GM12878 (cell line): ENCODE measurements around the gene SAMSN1. TPM values are rescaled to one million over a fixed set of nuclear protein-coding genes. Genes with fewer than 3 reads are reported as not detected.

ENCODE experiments used
- ATAC-seq: fragments of 200-7000 bp; cut with Tn5 transposase; 3 replicates; pipeline ENCODE4 v1.9.1; 2020; ENCODE audit warnings: mild to moderate bottlenecking, moderate library complexity
- BruUV-seq: library from RNA; stranded (reverse); fragments of 400-500 nt; replicated peaks from 2 replicates; lab custom pipeline; 2021; lab: Mats Ljungman, UMichigan
- CTCF ChIA-PET: fragments of 300-600 bp; sonication (Branson Sonifier 250); formaldehyde crosslinking; extraction: SDS; loops from one replicate; lab custom pipeline; 2021; ENCODE audit warnings: inconsistent platforms; lab: Yijun Ruan, JAX
- POLR2A ChIA-PET: fragments of 350-600 bp; formaldehyde crosslinking; extraction: SDS; loops from one replicate; lab custom pipeline; 2021; ENCODE audit warnings: inconsistent platforms; lab: Charles Lee
- RAD21 ChIA-PET: fragments of 300-600 bp; sonication (Branson Sonifier 250); formaldehyde crosslinking; loops from one replicate; lab custom pipeline; 2023; ENCODE audit warnings: antibody characterized with exemption; ENCODE audit not compliant: unreplicated experiment; lab: Charles Lee
- SMC1A ChIA-PET: fragments of 300-600 bp; sonication (Branson Sonifier 250); formaldehyde crosslinking; loops from one replicate; lab custom pipeline; 2023; ENCODE audit not compliant: unreplicated experiment, uncharacterized antibody; lab: Charles Lee
- DNase-seq: peaks from one replicate; pipeline ENCODE4 v3.0.0-alpha.2; 2011; ENCODE audit warnings: low read depth, low spot score
- FAIRE-seq: peaks from 3 replicates; lab custom pipeline; 2011; peaks lifted over from hg19 to GRCh38; lab: Jason Lieb, UNC
- H2AFZ ChIP-seq: 2 replicates; pipeline ENCODE4 v1.6.0; 2011; ENCODE audit warnings: low read depth, low read length, control low read depth; ENCODE audit not compliant: control insufficient read depth
- H3K27ac ChIP-seq: 2 replicates; pipeline ENCODE4 v1.5.1; 2011; ENCODE audit warnings: control low read depth; ENCODE audit not compliant: control insufficient read depth, insufficient read depth
- H3K27me3 ChIP-seq, 2 experiments: replicated peaks in 1 of 2; 2 replicates each; pipeline versions ENCODE4 v1.6.0 to v1.6.1; 2011; ENCODE audit warnings: low read length in 1 of 2; ENCODE audit not compliant: control insufficient read depth in 2 of 2, insufficient read depth in 2 of 2
- H3K36me3 ChIP-seq, 2 experiments: 2 replicates each; pipeline ENCODE4 v1.5.1; 2011; ENCODE audit warnings: low read length in 1 of 2; ENCODE audit not compliant: control insufficient read depth in 2 of 2, insufficient read depth in 2 of 2
- H3K4me1 ChIP-seq: 2 replicates; pipeline ENCODE4 v1.6.1; 2011; ENCODE audit warnings: mild to moderate bottlenecking, low read length, moderate library complexity, mixed read lengths; ENCODE audit not compliant: control insufficient read depth, insufficient read depth
- H3K4me2 ChIP-seq: 2 replicates; pipeline ENCODE4 v1.6.0; 2011; ENCODE audit warnings: control low read depth; ENCODE audit not compliant: control insufficient read depth, insufficient read depth
- H3K4me3 ChIP-seq: fragments of 200-600 bp; sonication (generic); 2 replicates; pipeline ENCODE4 v1.5.1; 2016
- H3K79me2 ChIP-seq: 2 replicates; pipeline ENCODE4 v1.6.0; 2011; ENCODE audit warnings: low read length; ENCODE audit not compliant: control insufficient read depth, insufficient read depth
- H3K9ac ChIP-seq: 2 replicates; pipeline ENCODE4 v1.8.0; 2011; ENCODE audit warnings: low read length, control low read depth, mixed read lengths; ENCODE audit not compliant: control insufficient read depth, insufficient read depth
- H3K9me3 ChIP-seq: replicated peaks from 3 replicates; pipeline ENCODE4 v1.5.1; 2011; ENCODE audit warnings: mild to moderate bottlenecking, low read length; ENCODE audit not compliant: control insufficient read depth, insufficient read depth
- H4K20me1 ChIP-seq: 2 replicates; pipeline ENCODE4 v1.6.0; 2011; ENCODE audit not compliant: control insufficient read depth, insufficient read depth
- BACH1 ChIP-seq: fragments of 450-650 bp; IDR thresholded peaks from 2 replicates; pipeline ENCODE4 v1.6.1; 2017; ENCODE audit warnings: mild to moderate bottlenecking, borderline replicate concordance
- CBX5 ChIP-seq: sonication (generic); IDR thresholded peaks from 2 replicates; pipeline ENCODE4 v1.6.1; 2016; ENCODE audit warnings: low read depth, moderate library complexity, mild to moderate bottlenecking, inconsistent platforms
- SIN3A ChIP-seq: IDR thresholded peaks from 2 replicates; pipeline ENCODE4 v1.6.1; 2012; ENCODE audit warnings: low read depth, low read length, improper control_type of control experiment
- ZBTB40 ChIP-seq: fragments of 450-650 bp; IDR thresholded peaks from 2 replicates; pipeline ENCODE4 v1.6.1; 2016; ENCODE audit warnings: mild to moderate bottlenecking, moderate library complexity, borderline replicate concordance
- WGBS: methylation state at CpG from one replicate; pipeline ENCODE4 v1.1.6; 2016; ENCODE audit warnings: low lambda C conversion rate; ENCODE audit not compliant: insufficient replicate concordance, insufficient coverage; ENCODE audit errors: missing lambda C conversion rate; 5-methylcytosine and 5-hydroxymethylcytosine counted together
- in situ Hi-C: fragments of 300-500 bp; cut with MboI; formaldehyde crosslinking; loops from 9 replicates; pipeline ENCODE4 v1.14.3; 2018; ENCODE audit warnings: mixed read lengths
- intact Hi-C: fragments of 100-400 bp; cut with micrococcal nuclease; formaldehyde crosslinking; loops from one replicate; pipeline ENCODE4 v1.14.2; 2022; ENCODE audit not compliant: unreplicated experiment
- polyA plus RNA-seq, 11 experiments: library from polyadenylated mRNA; depleted of rRNA in 4 of 11; unstranded in 6 of 11; stranded (reverse) in 5 of 11; fragments of >200 nt; fragmentation: Nextera tagmentation in 4 of 11; fragmentation: Illumina TruSeq in 1 of 11; extraction: Ambion mirVana in 4 of 11; extraction: Trizol in 1 of 11; gene quantifications; 1 replicate in 1 of 11; 2 replicates in 10 of 11; pipeline versions ENCODE4 v1.2.1 to v1.2.3, GENCODE V29; 2011 to 2016; ENCODE audit warnings: inconsistent platforms in 2 of 11, missing spikeins in 2 of 11, low read depth in 1 of 11
- total RNA-seq, 4 experiments: library from RNA; depleted of rRNA in 3 of 4; stranded (reverse); fragments of >200 nt in 3 of 4; fragmentation: Illumina TruSeq in 1 of 4; extraction: Trizol in 1 of 4; gene quantifications; 2 replicates each; pipeline versions ENCODE4 v1.2.1 to v1.2.3, GENCODE V29; 2013 to 2021
- TF ChIP-seq, protein P1 (sequence below): fragments of 450-650 bp; IDR thresholded peaks from 2 replicates; pipeline ENCODE4 v1.6.1; 2016; ENCODE audit warnings: mild to moderate bottlenecking

Gene SAMSN1
- total and polyA plus RNA-seq, 10 of the 15 experiments (the other 5 are each of a cell fraction or from before 2014, with no cell fraction given): 23.2 to 102 (median 44.9) TPM

DNA sequence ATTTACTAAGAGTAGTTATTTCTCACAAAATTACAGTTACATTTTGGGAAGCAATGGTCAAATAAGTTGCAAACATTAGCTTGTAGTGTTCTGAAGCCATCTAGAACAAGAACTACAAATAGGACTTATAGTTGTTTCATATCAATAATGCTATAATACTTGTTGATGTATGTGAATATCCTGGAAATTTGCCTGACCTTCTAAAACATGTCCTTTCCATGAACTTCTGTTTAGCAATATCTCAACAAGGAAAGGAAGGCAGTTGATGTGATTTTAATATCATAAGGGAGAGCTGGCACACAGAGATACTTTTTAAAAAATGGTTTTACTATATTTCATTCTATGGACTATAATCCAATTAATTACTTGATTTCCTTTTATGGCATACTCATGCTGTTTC lies 47.1 kb upstream of the SAMSN1 start (continued):
- no peak for TF ChIP-seq SIN3A
- TF ChIP-seq, protein P1, sequence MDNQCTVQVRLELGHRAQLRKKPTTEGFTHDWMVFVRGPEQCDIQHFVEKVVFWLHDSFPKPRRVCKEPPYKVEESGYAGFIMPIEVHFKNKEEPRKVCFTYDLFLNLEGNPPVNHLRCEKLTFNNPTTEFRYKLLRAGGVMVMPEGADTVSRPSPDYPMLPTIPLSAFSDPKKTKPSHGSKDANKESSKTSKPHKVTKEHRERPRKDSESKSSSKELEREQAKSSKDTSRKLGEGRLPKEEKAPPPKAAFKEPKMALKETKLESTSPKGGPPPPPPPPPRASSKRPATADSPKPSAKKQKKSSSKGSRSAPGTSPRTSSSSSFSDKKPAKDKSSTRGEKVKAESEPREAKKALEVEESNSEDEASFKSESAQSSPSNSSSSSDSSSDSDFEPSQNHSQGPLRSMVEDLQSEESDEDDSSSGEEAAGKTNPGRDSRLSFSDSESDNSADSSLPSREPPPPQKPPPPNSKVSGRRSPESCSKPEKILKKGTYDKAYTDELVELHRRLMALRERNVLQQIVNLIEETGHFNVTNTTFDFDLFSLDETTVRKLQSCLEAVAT: no peak

DNA sequence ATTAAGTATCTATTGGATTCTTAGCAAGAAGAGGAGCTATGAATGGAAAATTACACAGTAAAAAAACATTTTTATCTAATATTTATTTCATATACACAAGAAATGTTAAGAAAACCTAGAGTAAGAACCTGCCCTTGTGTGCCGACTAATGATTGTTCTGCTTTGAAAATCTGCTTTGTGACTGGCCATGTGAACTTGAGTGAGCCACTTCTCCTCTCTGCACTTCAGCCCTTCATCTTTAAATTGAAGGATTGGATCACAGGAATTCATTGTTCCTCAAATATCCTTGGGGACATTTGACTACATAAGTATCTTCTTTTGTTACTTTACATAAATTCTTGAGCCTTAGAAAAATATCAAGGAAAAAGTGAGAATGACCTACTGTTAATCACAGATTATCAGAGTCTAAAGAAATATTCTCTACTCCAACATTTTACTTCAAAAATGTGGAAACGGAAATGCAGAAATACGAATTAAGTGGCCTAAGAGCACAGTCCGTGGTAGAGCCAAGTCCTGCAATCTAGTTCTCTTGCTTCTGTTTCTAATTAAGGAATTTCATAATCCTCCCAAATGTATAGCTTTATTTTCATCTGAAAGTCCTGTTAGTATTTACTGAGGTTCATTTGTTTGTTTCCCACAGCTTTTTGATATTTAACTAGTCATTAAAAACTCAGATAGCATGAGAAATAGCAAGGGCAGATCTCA lies 46.3 kb upstream of the SAMSN1 start:
- Histone ChIP-seq H3K4me3 (no peak overlapping the region), H4K20me1 (no peaks in the 10 kb centered on the region), H3K9me3 (peaks cover 4% of the 10 kb centered on the region; the same call in 2 of the 3 replicates), H2AFZ (no peak overlapping the region), H3K27me3 (no peaks in the 10 kb centered on the region), H3K9ac (no peak overlapping the region), H3K27ac (no peak overlapping the region), H3K79me2 (no peaks in the 10 kb centered on the region), H3K4me2 (no peak overlapping the region), H3K36me3 (no peaks in the 10 kb centered on the region), H3K4me1 (peaks cover 9% of the 10 kb centered on the region; the same call in 1 of the 2 replicates)
- POLR2A ChIA-PET: interaction anchor here (0.8 to 2.2 kb wide), 3 partner anchors 10 to 139 kb away, joined by 3 to 9 read pairs (median 3); no protein-coding TSS in a partner anchor
- intact Hi-C loops: loop anchor here (1.0 to 5.0 kb wide), 3 partner anchors 60 to 140 kb away; no protein-coding TSS in a partner anchor
- no TSS peak for BruUV-seq
- TF ChIP-seq ZBTB40: no peak
- TF ChIP-seq BACH1: no peak
- TF ChIP-seq CBX5: no peak
- FAIRE-seq (no peak), DNase-seq (no peak), ATAC-seq (no peak)
- RAD21 ChIA-PET: interaction anchor here (0.9 to 5.1 kb wide), 12 partner anchors 10 to 170 kb away, joined by 3 to 28 read pairs (median 4); no protein-coding TSS in a partner anchor
- CTCF ChIA-PET: interaction anchor here (0.8 to 3.1 kb wide), 8 partner anchors 10 to 145 kb away, joined by 3 to 11 read pairs (median 4); no protein-coding TSS in a partner anchor
- in situ Hi-C loops: no loop called here
- SMC1A ChIA-PET: interaction anchor here (0.7 to 5.7 kb wide), 20 partner anchors 9 to 168 kb away, joined by 3 to 61 read pairs (median 4); no protein-coding TSS in a partner anchor
- WGBS: 87% methylated on average over 4 of the region's 4 CpGs
